GM18868 (cell line): Measurements from ENCODE around the gene NCAN.

Experiments
- ATAC-seq: cut with Tn5 transposase; IDR thresholded peaks from one replicate; pipeline ENCODE4 v1.9.1; 2021; ENCODE audit warnings: mild to moderate bottlenecking, moderate library complexity; ENCODE audit not compliant: unreplicated experiment

Gene NCAN

GRCh38 chr19:19279062-19279612 is 67.4 kb downstream of the NCAN start:
- no peak for ATAC-seq

DNA sequence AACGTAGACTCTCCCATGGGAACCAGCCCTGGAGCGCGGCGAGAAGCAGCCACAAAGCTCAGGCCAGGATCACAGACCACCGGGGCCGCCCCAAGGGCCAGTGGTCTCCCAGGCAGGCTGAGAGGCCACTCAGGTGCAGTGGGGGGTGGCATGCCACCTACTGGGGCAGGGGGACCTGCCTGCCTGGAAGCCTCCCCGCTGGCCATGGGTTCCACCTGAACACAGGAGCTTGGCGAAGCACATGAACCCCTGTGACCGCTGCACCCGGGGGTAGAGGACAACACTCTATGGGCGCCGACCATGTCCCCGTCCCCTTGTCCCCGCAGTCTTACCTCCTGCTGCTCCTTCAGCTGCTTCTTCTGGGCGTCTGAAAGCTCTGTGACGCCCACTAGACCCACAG is 68.1 kb downstream of the NCAN start:
- no peak for ATAC-seq

DNA sequence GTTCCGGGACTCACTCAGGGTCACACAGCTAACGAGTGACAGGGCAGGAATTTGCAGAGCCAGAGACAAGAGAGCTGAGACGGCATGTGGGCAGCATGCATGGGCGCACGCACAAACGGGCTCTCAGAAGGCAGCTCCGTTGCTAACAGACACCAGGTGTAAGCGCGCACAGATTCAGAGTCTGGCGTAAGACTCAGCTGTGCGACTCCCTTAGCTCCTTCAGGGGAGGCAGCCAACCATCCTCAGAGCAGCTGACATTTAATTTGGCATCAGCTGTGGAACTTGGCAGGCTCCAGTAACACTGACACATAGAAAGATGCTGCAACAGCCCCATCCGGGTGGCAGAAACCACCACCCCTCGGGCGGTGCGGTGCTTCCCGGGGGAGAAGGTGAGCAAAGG is 68.8 kb downstream of the NCAN start:
- no peak for ATAC-seq

GRCh38 chr19:19285686-19286085 is 73.9 kb downstream of the NCAN start:
- no peak for ATAC-seq

GRCh38 chr19:19292607-19293006 is 80.8 kb downstream of the NCAN start:
- ATAC-seq = no peak

- no peak for ATAC-seq
Measured at GRCh38 chr19:19294914-19295313, 83.2 kb downstream of the NCAN start.

- no peak for ATAC-seq
Measured at GRCh38 chr19:19296953-19297689, 85.4 kb downstream of the NCAN start.

GRCh38 chr19:19297759-19298158 is 86.0 kb downstream of the NCAN start:
- no peak for ATAC-seq

GRCh38 chr19:19300613-19301012 is 88.9 kb downstream of the NCAN start:
- ATAC-seq = no peak
